LNCAP (cell line): ENCODE data around the gene TAF13.

Experiments used
- TF ChIP-seq, protein P1 (sequence below): fragments of 450-650 bp; IDR thresholded peaks from 2 replicates; pipeline ENCODE4 v1.5.1; 2017; ENCODE audit warnings: mild to moderate bottlenecking

TAF13 gene

DNA sequence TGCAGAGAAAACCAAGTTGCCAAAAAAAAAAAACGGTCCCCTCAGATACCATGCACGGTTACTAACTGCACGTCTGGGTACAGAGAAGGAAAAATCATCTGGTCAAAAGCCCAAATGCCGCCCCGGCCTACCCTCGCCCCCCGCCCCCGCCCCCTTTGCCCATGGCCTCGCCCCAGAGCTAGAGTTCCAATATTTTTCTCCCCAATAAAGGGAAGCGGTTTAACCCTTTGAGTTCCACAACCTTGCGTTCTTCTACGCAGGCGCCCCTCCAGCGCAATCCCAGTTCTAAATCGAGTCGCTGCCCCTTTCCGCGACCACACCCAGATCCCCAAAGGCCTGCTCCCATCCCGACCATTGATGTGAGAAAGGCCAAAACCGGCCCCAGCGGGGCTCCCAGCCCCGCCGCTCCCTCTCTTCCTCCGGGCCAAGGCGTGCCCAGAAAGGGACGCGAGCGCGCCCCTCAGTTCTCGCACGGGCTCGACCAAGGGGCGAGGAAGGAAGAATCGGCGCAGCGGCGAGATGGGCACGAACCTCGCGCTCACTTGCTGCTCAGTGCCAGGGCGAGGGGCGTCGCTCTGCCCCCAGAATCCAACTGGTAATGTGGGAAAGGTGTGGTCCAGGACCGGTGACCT is 34.7 kb downstream of the TAF13 start:
- TF ChIP-seq, protein P1, sequence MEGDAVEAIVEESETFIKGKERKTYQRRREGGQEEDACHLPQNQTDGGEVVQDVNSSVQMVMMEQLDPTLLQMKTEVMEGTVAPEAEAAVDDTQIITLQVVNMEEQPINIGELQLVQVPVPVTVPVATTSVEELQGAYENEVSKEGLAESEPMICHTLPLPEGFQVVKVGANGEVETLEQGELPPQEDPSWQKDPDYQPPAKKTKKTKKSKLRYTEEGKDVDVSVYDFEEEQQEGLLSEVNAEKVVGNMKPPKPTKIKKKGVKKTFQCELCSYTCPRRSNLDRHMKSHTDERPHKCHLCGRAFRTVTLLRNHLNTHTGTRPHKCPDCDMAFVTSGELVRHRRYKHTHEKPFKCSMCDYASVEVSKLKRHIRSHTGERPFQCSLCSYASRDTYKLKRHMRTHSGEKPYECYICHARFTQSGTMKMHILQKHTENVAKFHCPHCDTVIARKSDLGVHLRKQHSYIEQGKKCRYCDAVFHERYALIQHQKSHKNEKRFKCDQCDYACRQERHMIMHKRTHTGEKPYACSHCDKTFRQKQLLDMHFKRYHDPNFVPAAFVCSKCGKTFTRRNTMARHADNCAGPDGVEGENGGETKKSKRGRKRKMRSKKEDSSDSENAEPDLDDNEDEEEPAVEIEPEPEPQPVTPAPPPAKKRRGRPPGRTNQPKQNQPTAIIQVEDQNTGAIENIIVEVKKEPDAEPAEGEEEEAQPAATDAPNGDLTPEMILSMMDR: no peak

DNA sequence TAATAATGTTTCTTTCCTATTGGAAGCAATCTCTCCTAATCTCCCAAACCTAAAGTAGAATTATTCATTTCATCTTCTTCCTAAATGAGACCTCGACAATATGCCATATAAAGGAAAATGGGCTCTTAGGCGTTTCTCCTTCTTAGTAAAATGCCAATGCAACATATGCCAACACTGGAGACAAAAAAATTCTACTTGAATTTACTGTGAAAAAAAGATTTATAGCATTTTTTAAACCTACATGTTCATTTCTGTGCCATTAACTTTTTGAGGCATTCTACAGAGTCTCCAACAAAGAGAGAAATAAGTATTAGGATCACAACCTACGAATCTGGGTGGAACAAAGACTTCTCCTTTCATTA is 35.2 kb downstream of the TAF13 start:
- TF ChIP-seq, protein P1: no peak

DNA sequence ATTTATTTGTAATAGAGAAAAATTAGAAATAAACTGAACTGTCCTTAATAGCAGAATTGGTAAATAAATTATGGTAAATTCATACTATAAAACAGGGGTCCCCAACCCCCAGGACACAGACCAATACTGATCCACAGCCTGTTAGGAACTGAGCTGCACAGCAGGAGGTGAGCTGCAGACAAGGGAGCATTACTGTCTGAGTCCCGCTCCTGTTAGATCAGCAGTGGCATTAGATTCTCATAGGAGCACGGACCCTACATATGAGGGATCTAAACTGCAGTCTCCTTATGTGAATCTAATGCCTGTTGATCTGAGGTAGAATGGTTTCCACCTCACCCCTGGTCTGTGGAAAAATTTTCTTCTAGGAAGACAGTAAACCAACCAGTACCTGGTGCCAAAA is 41.4 kb downstream of the TAF13 start:
- TF ChIP-seq, protein P1: no peak

DNA sequence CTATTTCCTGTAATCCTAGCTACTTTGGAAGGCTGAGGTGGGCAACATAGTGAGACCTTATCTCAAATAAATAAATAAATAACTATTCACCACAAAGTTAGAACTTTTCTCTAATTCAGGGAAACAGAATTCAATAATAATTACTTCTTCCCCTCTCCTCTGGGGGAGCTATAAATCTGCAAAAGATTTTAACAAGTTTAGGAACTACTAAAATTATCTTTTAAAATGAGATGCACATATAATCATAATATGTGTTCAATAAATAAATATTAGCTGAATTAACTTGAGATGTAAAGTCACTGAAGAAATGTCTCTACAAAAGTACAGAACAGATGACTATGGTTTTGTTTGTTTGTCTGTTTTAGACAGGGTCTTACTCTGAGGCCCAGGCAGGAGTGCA is 48.0 kb downstream of the TAF13 start:
- TF ChIP-seq, protein P1: peak; percentile 34

DNA sequence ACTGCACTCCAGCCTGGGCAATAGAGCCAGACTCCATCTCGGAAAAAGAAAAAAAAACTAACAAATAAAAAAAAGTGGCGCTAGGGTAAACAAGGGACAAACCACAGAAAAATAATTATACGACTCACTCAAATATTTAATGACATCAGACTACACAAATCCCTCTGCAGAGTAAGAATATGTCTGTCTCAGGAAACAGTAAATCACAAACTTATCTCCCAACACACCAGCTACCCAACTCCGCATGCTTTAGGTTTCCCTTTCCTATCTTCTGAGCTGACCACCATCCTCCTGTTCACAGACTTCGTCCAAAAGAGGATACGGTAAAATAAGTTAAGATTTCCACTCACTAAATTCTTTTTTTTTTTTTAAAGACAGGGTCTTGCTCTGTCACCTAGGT is 50.1 kb downstream of the TAF13 start:
- TF ChIP-seq, protein P1: no peak

DNA sequence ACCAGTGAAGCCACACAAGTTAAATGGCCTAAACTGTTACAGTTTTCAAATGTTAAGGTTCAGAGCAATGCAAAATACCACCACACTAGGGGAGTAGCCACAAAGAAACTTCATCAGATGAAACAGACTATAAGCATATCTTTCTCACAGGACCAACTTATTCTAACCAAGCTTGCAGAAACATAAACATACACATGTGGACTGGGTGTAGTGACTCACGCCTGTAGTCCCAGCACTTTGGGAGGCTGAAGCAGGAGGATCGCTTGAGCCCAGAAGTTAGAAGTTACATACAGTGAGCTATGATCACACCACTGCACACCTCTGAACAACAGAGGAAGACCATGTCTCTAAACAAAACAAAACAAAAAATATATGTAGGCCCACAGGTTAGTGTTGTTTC is 51.2 kb downstream of the TAF13 start:
- TF ChIP-seq, protein P1: no peak

DNA sequence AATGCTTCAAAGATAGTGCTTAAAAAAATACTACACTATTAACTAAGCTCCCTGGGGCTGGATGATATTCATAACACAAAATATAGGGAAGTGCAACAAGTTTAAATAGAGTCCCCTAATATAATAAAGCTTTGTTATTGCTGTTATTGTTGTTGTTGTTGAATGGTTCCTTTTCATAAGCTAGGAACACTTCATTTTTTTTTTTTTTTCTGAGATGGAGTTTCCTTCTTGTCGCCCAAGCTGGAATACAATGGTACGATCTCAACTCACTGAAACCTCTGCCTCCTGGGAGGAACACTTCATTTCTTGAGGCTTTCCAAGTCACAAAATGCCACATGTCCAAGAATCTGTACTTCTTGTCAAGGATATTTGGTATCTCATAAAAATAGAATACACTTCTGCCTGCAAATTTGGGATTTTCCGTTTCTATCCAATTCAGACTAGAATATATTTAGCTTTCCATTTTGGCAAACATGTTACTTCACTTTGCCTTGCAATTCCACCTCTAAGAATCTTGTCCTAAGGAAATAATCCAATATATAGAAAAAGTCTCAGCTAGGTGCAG is 55.0 kb downstream of the TAF13 start:
- TF ChIP-seq, protein P1: no peak

DNA sequence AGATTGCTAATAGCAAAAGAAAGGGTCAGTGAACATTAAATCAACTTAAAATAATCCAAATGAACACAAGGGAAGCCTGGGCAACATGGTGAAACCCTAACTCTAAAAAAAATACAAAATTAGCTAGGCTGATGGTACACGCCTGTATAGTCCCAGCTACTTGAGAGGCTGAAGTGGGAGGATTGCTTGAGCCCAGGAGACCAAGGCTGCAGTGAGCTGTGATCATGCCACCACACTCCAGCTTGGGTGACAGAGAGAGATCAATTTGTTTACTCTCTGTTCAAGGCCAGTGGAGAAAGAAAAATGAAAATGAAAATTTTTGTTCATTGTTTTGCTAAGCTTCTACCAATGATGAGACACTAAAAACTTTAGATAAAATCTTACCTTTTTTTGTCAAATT is 58.7 kb downstream of the TAF13 start:
- TF ChIP-seq, protein P1: no peak
